K562 (cell line): ENCODE data around the gene POGZ. TPM values are rescaled to one million over a fixed set of nuclear protein-coding genes. Genes with fewer than 3 reads are reported as not detected.

Experiments
- ATAC-seq: fragments of 200-7000 bp; cut with Tn5 transposase; 3 replicates; pipeline ENCODE4 v1.9.1; 2020; ENCODE audit warnings: moderate library complexity
- BruUV-seq: library from RNA; stranded (reverse); fragments of 400-500 nt; replicated peaks from 2 replicates; lab custom pipeline; 2021; lab: Mats Ljungman, UMichigan
- CTCF ChIA-PET: fragments of 300-600 bp; formaldehyde crosslinking; extraction: SDS; loops from one replicate; lab custom pipeline; 2021; ENCODE audit warnings: low intra/inter-chr PET ratio; lab: Yijun Ruan, JAX
- POLR2A ChIA-PET: fragments of 300-600, 350-650 bp; sonication (Branson Sonifier 250); formaldehyde crosslinking; extraction: SDS; loops from one replicate; lab custom pipeline; 2021; ENCODE audit warnings: antibody characterized with exemption, inconsistent platforms; lab: Yijun Ruan, JAX
- DNase-seq, 4 experiments: peaks; one replicate each; pipeline versions ENCODE4 v3.0.0 to v3.0.0-alpha.2; 2011 to 2018; ENCODE audit warnings: low spot score in 3 of 4, mixed read lengths in 3 of 4; ENCODE audit errors: extremely low read depth in 1 of 4
- FAIRE-seq: peaks from 2 replicates; lab custom pipeline; 2011; peaks lifted over from hg19 to GRCh38; lab: Jason Lieb, UNC
- H2AFZ ChIP-seq: 2 replicates; pipeline ENCODE4 v1.6.0; 2011; ENCODE audit warnings: low read depth, low read length, control low read depth, inconsistent platforms
- H3K27ac ChIP-seq: fragments of 200-600 bp; 3 replicates; pipeline ENCODE4 v1.8.0; 2011; ENCODE audit warnings: low read depth, mild to moderate bottlenecking, control low read depth, inconsistent platforms, low read length, moderate library complexity, mixed read lengths; ENCODE audit errors: extremely low read depth
- H3K27me3 ChIP-seq, 2 experiments: fragments of 300-600 bp in 1 of 2; 2 replicates in 1 of 2; 3 replicates in 1 of 2; pipeline versions ENCODE4 v1.6.0 to v1.8.0; 2011; ENCODE audit warnings: inconsistent platforms in 2 of 2, low read length in 2 of 2, mild to moderate bottlenecking in 1 of 2, mixed read lengths in 1 of 2, moderate library complexity in 1 of 2; ENCODE audit not compliant: control insufficient read depth in 2 of 2, insufficient read depth in 2 of 2
- H3K36me3 ChIP-seq: fragments of 300-600 bp; 3 replicates; pipeline ENCODE4 v1.8.0; 2011; ENCODE audit warnings: mild to moderate bottlenecking, low read length, inconsistent platforms; ENCODE audit not compliant: control insufficient read depth, insufficient read depth
- H3K4me1 ChIP-seq, 2 experiments: fragments of 200-600 bp in 1 of 2; replicated peaks in 1 of 2; 2 replicates in 1 of 2; 3 replicates in 1 of 2; pipeline versions ENCODE4 v1.5.1 to v1.8.0; 2011; ENCODE audit warnings: inconsistent platforms in 2 of 2, low read length in 2 of 2, mild to moderate bottlenecking in 1 of 2, mixed read lengths in 1 of 2, moderate library complexity in 1 of 2; ENCODE audit not compliant: control insufficient read depth in 2 of 2, insufficient read depth in 2 of 2
- H3K4me2 ChIP-seq: 2 replicates; pipeline ENCODE4 v1.6.1; 2011; ENCODE audit warnings: low read length, control low read depth, inconsistent platforms, mixed read lengths; ENCODE audit not compliant: insufficient read depth
- H3K4me3 ChIP-seq: fragments of 200-600 bp; sonication (generic), shearing (Covaris generic); 2 replicates; pipeline ENCODE4 v1.5.1; 2016; ENCODE audit warnings: control low read depth, inconsistent platforms
- H3K79me2 ChIP-seq: fragments of 200-600 bp; 3 replicates; pipeline ENCODE4 v1.8.0; 2011; ENCODE audit warnings: low read length, inconsistent platforms; ENCODE audit not compliant: control insufficient read depth, insufficient read depth
- H3K9ac ChIP-seq, 2 experiments: 2 replicates each; pipeline versions ENCODE4 v1.6.0 to v1.6.1; 2011; ENCODE audit warnings: low read depth in 2 of 2, low read length in 2 of 2, control low read depth in 1 of 2, inconsistent platforms in 1 of 2, mild to moderate bottlenecking in 1 of 2, mixed read lengths in 1 of 2; ENCODE audit not compliant: insufficient read depth in 1 of 2
- H3K9me1 ChIP-seq: one replicate; pipeline ENCODE4 v1.6.0; 2011; ENCODE audit warnings: inconsistent platforms, mild to moderate bottlenecking, low read length, moderate library complexity; ENCODE audit not compliant: control insufficient read depth, insufficient read depth
- H3K9me3 ChIP-seq: replicated peaks from 2 replicates; pipeline ENCODE4 v1.5.1; 2011; ENCODE audit warnings: low read depth, low read length, inconsistent platforms; ENCODE audit not compliant: control insufficient read depth, insufficient read depth
- H4K20me1 ChIP-seq: replicated peaks from 2 replicates; pipeline ENCODE4 v1.6.1; 2011; ENCODE audit warnings: low read length, inconsistent platforms, mixed read lengths; ENCODE audit not compliant: control insufficient read depth, insufficient read depth
- ATF7 ChIP-seq: fragments of 450-650 bp; IDR thresholded peaks from 2 replicates; pipeline ENCODE4 v1.7.1; 2014; ENCODE audit warnings: mild to moderate bottlenecking, moderate library complexity
- ETV5 ChIP-seq: sonication (generic); formaldehyde crosslinking; IDR thresholded peaks from 2 replicates; pipeline ENCODE4 v1.4.0; 2020; ENCODE audit warnings: low read depth, mild to moderate bottlenecking, missing genetic modification reagents
- FOXM1 ChIP-seq, 2 experiments: fragments of 450-650 bp in 1 of 2; sonication (generic) in 1 of 2; formaldehyde crosslinking in 1 of 2; IDR thresholded peaks; 2 replicates each; pipeline versions ENCODE4 v1.6.1 to v1.9.0; 2017 to 2022; ENCODE audit warnings: low read depth in 2 of 2, mild to moderate bottlenecking in 2 of 2, missing genetic modification reagents in 1 of 2, moderate library complexity in 1 of 2
- PHF8 ChIP-seq: fragments of 200-600 bp; sonication (generic); IDR thresholded peaks from 2 replicates; pipeline ENCODE4 v1.6.1; 2012; ENCODE audit warnings: mixed run types, mild to moderate bottlenecking, inconsistent platforms, low read length, moderate library complexity, borderline replicate concordance
- SIX5 ChIP-seq, 2 experiments: IDR thresholded peaks; 2 replicates each; pipeline ENCODE4 v1.6.1; 2011; ENCODE audit warnings: low read length in 2 of 2, borderline replicate concordance in 1 of 2, low read depth in 1 of 2, mild to moderate bottlenecking in 1 of 2, moderate library complexity in 1 of 2; ENCODE audit not compliant: insufficient read depth in 1 of 2
- SMARCB1 ChIP-seq: IDR thresholded peaks from 2 replicates; pipeline ENCODE4 v1.6.1; 2011; ENCODE audit warnings: improper control_type of control experiment, low read depth; ENCODE audit not compliant: insufficient read length
- SMARCC2 ChIP-seq: fragments of 450-650 bp; IDR thresholded peaks from 2 replicates; pipeline ENCODE4 v1.6.1; 2017; ENCODE audit warnings: antibody characterized with exemption, moderate library complexity, mild to moderate bottlenecking, low read depth
- ZBTB7A ChIP-seq: IDR thresholded peaks from 2 replicates; pipeline ENCODE4 v1.6.1; 2011; ENCODE audit warnings: low read depth, mild to moderate bottlenecking, low read length, moderate library complexity, borderline replicate concordance; ENCODE audit not compliant: control insufficient read depth
- WGBS: fragments of 100-300 bp; shearing (Covaris generic); methylation state at CpG from one replicate; pipeline ENCODE4 v1.1.6; 2016; ENCODE audit warnings: low coverage, mixed read lengths; ENCODE audit not compliant: insufficient coverage; ENCODE audit errors: missing lambda C conversion rate; 5-methylcytosine and 5-hydroxymethylcytosine counted together
- in situ Hi-C: fragments of 300-500 bp; cut with MboI; formaldehyde crosslinking; loops from 4 replicates; pipeline ENCODE4 v1.15.0; 2018; ENCODE audit warnings: inconsistent platforms, mixed read lengths
- intact Hi-C: fragments of 100-400 bp; cut with micrococcal nuclease; formaldehyde crosslinking; loops from 2 replicates; pipeline ENCODE4 v1.14.2; 2022
- polyA plus RNA-seq, 8 experiments: library from polyadenylated mRNA; depleted of rRNA in 4 of 8; stranded (reverse) in 5 of 8; unstranded in 3 of 8; fragments of >200 nt; fragmentation: Nextera tagmentation in 2 of 8; fragmentation: Illumina TruSeq in 1 of 8; extraction: Ambion mirVana in 2 of 8; extraction: Trizol in 1 of 8; gene quantifications; 2 replicates each; pipeline versions ENCODE4 v1.2.1 to v1.2.3, GENCODE V29; 2011 to 2014; ENCODE audit warnings: inconsistent platforms in 1 of 8, missing spikeins in 1 of 8
- total RNA-seq, 7 experiments: library from RNA; depleted of rRNA in 6 of 7; stranded (reverse); fragments of >200 nt in 6 of 7; fragmentation: Illumina TruSeq in 2 of 7; extraction: Trizol in 2 of 7; gene quantifications; 2 replicates each; pipeline versions ENCODE4 v1.2.1 to v1.2.3, GENCODE V29; 2011 to 2021; ENCODE audit warnings: low replicate concordance in 1 of 7
- TF ChIP-seq, protein P1 (sequence below): fragments of 250-450 bp; sonication (Bioruptor Pico); IDR thresholded peaks from 2 replicates; pipeline ENCODE4 v1.8.0; 2022; ENCODE audit warnings: inconsistent platforms
- TF ChIP-seq, protein P2 (sequence below): fragments of 450-650 bp; IDR thresholded peaks from 2 replicates; pipeline ENCODE4 v1.6.1; 2017; ENCODE audit warnings: antibody characterized with exemption, mild to moderate bottlenecking
- TF ChIP-seq, protein P3 (sequence below), 3 experiments: fragments of 200-800 bp in 1 of 3; sonication (Bioruptor generic) in 1 of 3; sonication (generic) in 1 of 3; formaldehyde crosslinking in 1 of 3; IDR thresholded peaks; 2 replicates each; pipeline versions ENCODE4 v1.6.1 to v1.8.0; 2016 to 2022; ENCODE audit warnings: mild to moderate bottlenecking in 2 of 3, missing compliant biosample characterization in 2 of 3, missing genetic modification characterization in 2 of 3, missing genetic modification reagents in 1 of 3

The POGZ gene
- total and polyA plus RNA-seq, 9 of the 15 experiments (the other 6 are each of a cell fraction or from before 2014, with no cell fraction given): 9.4 to 40.6 (median 21.6) TPM

DNA sequence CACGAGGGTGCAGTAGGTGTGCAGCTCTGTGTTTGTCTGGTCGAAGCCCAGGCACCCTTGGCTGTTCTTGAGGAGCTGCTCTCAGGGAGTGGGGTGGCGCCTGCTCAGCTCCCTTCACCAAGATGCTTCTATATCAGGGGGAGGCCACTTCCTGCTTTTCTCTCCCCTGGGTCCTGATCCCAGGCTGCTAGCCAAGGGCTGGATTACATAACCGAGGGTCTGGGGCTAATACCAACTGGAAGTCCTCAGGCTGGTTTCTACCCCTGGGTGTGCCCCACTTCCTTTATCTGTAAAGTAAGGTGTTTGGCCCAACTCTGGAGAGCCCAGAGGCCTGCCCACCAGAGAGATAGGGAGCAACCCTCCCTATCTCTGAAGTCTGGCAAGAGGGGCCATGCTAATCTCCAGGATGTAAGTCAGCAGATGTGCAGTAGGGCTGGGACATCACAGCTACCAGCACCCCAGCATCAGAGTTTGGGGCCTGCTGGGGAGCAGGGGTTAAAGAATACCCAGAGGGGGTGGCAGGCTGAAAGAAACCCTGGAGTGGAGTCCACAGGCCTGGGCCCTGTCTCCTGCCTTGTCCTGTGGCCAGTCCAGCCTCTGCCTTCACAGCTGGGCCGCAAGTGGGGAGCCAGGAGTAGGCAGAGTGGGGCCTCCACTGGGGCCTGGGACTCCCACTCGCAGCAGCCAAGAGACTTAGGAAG, 88.9 kb downstream of the POGZ start:
- no peak overlapping the region; the same call in 1 of the 2 replicates for H3K4me3 ChIP-seq
- intact Hi-C loops: no loop called here
- ChIA-PET POLR2A (interaction anchor here (0.6 to 1.7 kb wide), 9 partner anchors 12 to 539 kb away, joined by 3 to 8 read pairs (median 4); partner anchors contain the start of genes PSMD4, THEM4 and ZNF687), CTCF (no interaction called here)
- in situ Hi-C loops: no loop called here
- peak overlapping the region; percentile 49 to 73 for H3K9ac ChIP-seq
- H3K4me1 ChIP-seq: peaks cover 32 to 48% of the 10 kb centered on the region in 2 experiments
- peak; percentile 96 for FAIRE-seq
- H3K36me3 ChIP-seq: peaks cover 25% of the 10 kb centered on the region; the same call in 2 of the 3 replicates
- peak overlapping the region; percentile 68 for H3K4me2 ChIP-seq
- DNase-seq: peak; percentile 42 to 79 (median 56)
- peak overlapping the region; percentile 71 for H3K27ac ChIP-seq
- no peaks in the 10 kb centered on the region for H4K20me1 ChIP-seq
- no peaks in the 10 kb centered on the region for H3K27me3 ChIP-seq
- BruUV-seq: no TSS peak
- peak; percentile 65 for ATAC-seq
- peaks cover 16% of the 10 kb centered on the region for H3K79me2 ChIP-seq
- 12% methylated on average over 6 of the region's 6 CpGs for WGBS
- no peaks in the 10 kb centered on the region for H3K9me3 ChIP-seq
- H3K9me1 ChIP-seq: no peaks in the 10 kb centered on the region
- peak overlapping the region; percentile 72 for H2AFZ ChIP-seq
- TF ChIP-seq ZBTB7A: 0 out of 2 replicates have a peak, but pooled peaks have one; percentile 17
- TF ChIP-seq SIX5 (IDR thresholded peaks at IDR 0.05; ENCODE audit: borderline replicate concordance in 1 of 2, insufficient read depth in 1 of 2, low read depth in 1 of 2, low read length in 2 of 2): no peak
- 0 out of 2 replicates have a peak, but pooled peaks have one; percentile 13 for TF ChIP-seq ATF7
- TF ChIP-seq, protein P1, sequence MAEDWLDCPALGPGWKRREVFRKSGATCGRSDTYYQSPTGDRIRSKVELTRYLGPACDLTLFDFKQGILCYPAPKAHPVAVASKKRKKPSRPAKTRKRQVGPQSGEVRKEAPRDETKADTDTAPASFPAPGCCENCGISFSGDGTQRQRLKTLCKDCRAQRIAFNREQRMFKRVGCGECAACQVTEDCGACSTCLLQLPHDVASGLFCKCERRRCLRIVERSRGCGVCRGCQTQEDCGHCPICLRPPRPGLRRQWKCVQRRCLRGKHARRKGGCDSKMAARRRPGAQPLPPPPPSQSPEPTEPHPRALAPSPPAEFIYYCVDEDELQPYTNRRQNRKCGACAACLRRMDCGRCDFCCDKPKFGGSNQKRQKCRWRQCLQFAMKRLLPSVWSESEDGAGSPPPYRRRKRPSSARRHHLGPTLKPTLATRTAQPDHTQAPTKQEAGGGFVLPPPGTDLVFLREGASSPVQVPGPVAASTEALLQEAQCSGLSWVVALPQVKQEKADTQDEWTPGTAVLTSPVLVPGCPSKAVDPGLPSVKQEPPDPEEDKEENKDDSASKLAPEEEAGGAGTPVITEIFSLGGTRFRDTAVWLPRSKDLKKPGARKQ (CRISPR knock-in tag): no peak
- TF ChIP-seq SMARCC2: peak; percentile 46; the same call in 1 of the 2 replicates
- TF ChIP-seq ETV5 (CRISPR knock-in tag): 0 out of 2 replicates have a peak, but pooled peaks have one; percentile 56
- TF ChIP-seq, protein P2, sequence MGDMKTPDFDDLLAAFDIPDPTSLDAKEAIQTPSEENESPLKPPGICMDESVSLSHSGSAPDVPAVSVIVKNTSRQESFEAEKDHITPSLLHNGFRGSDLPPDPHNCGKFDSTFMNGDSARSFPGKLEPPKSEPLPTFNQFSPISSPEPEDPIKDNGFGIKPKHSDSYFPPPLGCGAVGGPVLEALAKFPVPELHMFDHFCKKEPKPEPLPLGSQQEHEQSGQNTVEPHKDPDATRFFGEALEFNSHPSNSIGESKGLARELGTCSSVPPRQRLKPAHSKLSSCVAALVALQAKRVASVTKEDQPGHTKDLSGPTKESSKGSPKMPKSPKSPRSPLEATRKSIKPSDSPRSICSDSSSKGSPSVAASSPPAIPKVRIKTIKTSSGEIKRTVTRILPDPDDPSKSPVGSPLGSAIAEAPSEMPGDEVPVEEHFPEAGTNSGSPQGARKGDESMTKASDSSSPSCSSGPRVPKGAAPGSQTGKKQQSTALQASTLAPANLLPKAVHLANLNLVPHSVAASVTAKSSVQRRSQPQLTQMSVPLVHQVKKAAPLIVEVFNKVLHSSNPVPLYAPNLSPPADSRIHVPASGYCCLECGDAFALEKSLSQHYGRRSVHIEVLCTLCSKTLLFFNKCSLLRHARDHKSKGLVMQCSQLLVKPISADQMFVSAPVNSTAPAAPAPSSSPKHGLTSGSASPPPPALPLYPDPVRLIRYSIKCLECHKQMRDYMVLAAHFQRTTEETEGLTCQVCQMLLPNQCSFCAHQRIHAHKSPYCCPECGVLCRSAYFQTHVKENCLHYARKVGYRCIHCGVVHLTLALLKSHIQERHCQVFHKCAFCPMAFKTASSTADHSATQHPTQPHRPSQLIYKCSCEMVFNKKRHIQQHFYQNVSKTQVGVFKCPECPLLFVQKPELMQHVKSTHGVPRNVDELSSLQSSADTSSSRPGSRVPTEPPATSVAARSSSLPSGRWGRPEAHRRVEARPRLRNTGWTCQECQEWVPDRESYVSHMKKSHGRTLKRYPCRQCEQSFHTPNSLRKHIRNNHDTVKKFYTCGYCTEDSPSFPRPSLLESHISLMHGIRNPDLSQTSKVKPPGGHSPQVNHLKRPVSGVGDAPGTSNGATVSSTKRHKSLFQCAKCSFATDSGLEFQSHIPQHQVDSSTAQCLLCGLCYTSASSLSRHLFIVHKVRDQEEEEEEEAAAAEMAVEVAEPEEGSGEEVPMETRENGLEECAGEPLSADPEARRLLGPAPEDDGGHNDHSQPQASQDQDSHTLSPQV: peak; percentile 72
- TF ChIP-seq FOXM1 (IDR thresholded peaks at IDR 0.05; ENCODE audit: low read depth): peak; percentile 13; the same call in 1 of the 2 replicates
- no peak for TF ChIP-seq FOXM1 (CRISPR knock-in tag; IDR thresholded peaks at IDR 0.05; ENCODE audit: low read depth)
- TF ChIP-seq, protein P3, sequence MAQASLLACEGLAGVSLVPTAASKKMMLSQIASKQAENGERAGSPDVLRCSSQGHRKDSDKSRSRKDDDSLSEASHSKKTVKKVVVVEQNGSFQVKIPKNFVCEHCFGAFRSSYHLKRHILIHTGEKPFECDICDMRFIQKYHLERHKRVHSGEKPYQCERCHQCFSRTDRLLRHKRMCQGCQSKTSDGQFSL (CRISPR knock-in tag; IDR thresholded peaks at IDR 0.05): no peak
- TF ChIP-seq, protein P3 (tag; IDR thresholded peaks at IDR 0.05): 0 out of 4 replicates have a peak, but pooled peaks of 1 of the 2 experiments have one; percentile 30
- TF ChIP-seq SMARCB1: peak; percentile 39
- TF ChIP-seq PHF8: no peak
